Transverse colon (tissue), 3 donors: ENCODE data around the gene PALLD.

Experiments
- POLR2A ChIP-seq: fragments of 450-650 bp; IDR thresholded peaks from one replicate; pipeline ENCODE4 v1.6.1; 2016; ENCODE audit warnings: antibody characterized with exemption, mild to moderate bottlenecking, moderate library complexity
- TF ChIP-seq, protein P1 (sequence below), 5 experiments: fragments of 200-600 bp in 3 of 5; fragments of 450-650 bp in 2 of 5; sonication (generic) in 3 of 5; IDR thresholded peaks; 1 replicate in 2 of 5; 2 replicates in 3 of 5; pipeline ENCODE4 v1.5.1; 2016 to 2017; ENCODE audit warnings: antibody characterized with exemption in 5 of 5, inconsistent platforms in 3 of 5, mild to moderate bottlenecking in 2 of 5, moderate library complexity in 1 of 5

DNA sequence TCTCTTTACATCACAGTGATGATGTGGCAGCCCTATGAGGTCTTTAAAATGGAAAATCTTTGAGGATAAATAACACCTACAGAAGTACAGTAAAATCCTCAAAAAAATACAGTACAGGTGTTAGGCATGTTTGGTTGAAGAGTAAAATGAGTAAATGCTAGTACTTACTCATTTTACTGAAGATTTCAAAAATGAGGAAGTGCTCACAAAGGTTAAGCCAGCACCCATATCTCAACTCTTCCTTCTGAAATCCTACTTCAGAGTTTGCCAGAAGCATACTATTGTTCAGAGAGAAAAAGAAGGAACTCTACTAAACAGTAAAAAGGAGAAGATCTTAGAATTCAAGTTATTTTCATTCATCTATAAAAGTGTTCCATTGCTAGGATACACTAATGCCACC is 382.3 kb downstream of the PALLD start:
- TF ChIP-seq, protein P1, sequence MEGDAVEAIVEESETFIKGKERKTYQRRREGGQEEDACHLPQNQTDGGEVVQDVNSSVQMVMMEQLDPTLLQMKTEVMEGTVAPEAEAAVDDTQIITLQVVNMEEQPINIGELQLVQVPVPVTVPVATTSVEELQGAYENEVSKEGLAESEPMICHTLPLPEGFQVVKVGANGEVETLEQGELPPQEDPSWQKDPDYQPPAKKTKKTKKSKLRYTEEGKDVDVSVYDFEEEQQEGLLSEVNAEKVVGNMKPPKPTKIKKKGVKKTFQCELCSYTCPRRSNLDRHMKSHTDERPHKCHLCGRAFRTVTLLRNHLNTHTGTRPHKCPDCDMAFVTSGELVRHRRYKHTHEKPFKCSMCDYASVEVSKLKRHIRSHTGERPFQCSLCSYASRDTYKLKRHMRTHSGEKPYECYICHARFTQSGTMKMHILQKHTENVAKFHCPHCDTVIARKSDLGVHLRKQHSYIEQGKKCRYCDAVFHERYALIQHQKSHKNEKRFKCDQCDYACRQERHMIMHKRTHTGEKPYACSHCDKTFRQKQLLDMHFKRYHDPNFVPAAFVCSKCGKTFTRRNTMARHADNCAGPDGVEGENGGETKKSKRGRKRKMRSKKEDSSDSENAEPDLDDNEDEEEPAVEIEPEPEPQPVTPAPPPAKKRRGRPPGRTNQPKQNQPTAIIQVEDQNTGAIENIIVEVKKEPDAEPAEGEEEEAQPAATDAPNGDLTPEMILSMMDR (IDR thresholded peaks at IDR 0.05), result no peak
- TF ChIP-seq POLR2A, result no peak
